ENCODE results near the gene OSBPL6.
"Not testable (repeated sequence)": the region's sequence is repeated elsewhere in the genome, so short reads cannot be mapped to it uniquely, and the experiment has no call there.

Gene OSBPL6

DNA sequence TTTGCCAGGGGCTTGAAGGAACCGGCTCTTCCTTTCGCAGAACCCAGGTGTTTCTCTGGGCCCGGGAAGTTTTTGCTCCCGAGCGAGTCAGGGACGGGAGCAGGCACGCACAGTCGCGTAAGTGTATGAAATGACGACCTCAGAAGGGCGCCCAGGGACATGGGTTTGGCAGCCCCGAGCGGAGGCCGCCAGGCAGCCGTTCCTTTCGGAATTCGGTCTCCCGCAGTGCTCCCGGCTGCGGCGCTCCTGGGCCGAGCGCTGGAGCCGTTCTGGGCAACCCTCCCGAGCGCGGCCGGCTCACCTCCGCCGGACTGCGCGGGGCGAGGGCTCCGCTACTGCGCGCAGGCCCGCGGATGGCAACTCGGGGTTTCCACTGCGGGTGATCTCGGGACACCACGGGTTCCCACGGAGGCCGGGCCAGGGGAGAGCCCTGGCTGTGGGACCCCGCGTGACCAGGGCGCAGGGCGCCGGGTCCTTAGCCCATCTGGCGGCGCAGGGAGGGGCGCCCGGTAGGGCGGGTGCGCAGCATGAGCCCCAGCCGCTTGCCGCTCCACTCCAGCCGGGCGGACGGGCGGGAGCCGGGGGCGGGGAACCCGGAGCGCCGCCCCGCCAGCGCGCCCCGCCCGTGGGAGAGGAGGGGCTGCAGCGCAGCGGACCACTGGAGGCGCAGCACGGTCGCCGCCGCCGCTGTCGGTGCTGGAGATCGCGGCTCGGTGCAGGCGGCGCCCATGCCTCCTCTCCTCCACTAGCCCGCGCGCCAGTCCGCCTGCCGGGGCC, at the start of gene OSBPL6:
Gene OSBPL6, plus strand, starts transcription at position 690 of the 777 bp plus-strand sequence. CDS start 111,673 bp downstream, outside the sequence.
- peak; percentile 68 for DNase-seq (ENCODE audit: low read depth)

DNA sequence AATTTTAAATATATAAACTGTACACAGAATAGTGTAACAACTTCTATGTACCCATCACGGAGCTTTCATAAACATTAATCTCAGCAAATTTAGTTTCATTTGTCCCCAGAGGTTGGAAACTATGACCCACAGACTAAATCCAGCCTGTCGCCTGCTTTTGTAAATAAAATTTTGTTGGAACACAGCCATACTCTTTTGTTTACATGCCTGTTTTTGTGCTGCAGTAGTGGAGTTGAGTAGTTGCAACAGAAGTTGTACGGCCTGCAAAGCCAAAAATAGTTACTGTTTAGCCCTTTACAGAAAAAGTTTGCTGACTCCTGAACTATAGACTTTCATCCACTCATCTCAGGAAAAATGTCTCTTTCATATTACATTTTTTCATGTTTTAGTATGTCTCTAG, 42.3 kb upstream of the OSBPL6 start:
- no peak for DNase-seq (ENCODE audit: low read depth)

DNA sequence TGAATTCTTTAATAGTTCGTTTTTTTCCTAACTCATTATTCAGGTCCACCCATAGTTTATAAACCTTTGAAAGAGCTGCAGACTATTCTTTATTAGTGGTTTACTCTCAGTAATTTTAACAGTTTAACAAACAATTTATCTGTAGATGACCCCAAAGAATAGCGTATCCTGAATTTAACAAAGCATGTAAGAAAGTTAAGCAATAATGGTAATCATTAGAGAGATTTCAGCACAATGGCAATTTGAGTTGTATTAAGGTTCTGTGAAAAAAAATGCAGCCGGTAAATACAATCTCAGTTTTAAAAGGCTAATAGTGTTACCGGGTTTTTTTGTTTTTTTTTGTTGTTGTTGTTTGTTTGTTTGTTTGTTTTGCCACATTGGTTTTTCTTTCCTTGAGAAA, 41.8 kb upstream of the OSBPL6 start:
- DNase-seq (ENCODE audit: low read depth): no peak

DNA sequence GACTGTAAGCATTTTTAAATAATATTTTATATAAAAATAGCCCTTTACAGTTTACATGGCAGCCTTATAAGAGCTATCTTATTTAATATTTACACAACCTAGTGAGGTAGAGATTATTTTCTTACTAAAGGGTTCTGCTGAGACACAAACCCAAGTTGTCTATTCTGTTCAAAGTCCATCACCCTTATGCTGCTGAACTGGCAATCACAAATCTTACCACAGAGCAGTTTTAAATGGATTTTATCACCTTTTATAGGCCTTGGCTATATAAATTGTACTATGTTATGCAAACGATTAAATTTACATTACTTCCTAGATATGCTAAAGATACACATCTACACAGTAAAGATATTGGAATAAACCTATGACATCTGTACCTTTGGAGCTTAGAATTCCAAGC, 41.3 kb upstream of the OSBPL6 start:
- DNase-seq (ENCODE audit: low read depth): no peak

DNA sequence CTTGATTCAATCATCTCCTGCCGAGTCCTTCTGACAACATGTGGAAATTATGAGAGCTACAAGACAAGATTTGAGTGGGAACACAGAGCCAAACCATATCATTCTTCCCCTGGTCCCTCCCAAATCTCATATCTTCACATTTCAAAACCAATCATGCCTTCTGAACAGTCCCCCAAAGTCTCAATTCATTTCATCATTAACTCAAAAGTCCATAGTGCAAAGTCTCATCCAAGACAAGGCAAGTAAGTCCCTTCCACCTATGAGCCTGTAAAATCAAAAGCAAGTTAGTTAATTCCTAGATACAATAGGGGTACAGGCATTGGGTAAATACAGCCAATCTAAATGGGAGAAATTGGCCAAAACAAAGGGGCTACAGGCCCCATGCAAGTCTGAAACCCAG, 40.4 kb upstream of the OSBPL6 start:
- not testable (repeated sequence) for DNase-seq (ENCODE audit: low read depth)

DNA sequence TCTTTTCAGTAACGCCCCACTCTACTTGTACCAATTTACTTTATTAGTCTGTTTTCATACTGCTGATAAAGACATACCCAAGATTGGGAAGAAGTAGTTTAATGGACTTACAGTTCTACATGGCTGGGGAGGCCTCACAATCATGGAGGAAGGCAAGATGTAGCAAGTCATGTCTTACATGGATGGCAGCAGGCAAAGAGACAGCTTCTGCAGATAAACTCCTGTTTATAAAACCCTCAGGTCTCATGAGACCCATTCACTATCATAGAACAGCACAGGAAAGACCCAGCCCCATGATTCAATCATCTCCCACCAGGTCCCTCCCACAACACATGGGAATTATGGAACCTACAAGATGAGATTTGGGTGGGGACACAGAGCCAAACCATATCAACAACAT, 38.8 kb upstream of the OSBPL6 start:
- DNase-seq (ENCODE audit: low read depth): no peak

DNA sequence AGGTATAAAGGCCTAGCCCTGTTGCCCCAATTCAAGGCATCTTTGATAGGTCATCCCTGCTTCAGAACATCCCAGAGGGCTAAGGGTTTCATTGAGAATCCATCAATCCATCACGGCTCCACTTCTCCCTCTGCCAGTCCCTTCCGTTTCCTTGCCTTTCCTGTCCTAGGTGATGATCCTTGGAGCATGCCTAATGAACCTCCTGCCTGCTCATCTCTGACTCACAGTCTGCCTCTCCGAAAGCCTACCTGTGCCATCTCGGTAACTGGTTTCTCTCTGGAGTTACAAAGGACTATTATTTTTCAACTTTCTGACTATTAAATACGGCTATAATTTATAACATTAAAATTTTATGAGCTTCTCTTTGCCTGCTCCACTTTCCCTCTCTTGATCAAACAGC, 36.7 kb upstream of the OSBPL6 start:
- DNase-seq (ENCODE audit: low read depth): no peak

DNA sequence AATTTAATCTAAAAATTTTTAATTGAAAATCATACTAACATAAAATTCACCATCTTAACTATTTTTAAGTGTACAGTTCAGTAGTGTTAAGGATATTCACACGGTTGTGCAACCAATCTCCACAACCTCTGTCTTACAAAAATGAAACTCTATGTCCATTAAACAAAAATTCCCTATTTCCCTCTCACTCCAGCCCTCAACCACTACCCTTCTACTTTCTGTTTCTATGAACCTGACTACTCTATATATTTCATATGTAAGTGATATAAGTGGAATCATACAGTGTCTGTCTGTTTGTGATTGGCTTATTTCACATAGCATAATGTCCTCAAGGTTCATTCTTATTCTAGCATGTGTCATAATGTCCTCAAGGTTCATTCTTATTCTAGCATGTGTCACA, 34.3 kb upstream of the OSBPL6 start:
- DNase-seq (ENCODE audit: low read depth): no peak

DNA sequence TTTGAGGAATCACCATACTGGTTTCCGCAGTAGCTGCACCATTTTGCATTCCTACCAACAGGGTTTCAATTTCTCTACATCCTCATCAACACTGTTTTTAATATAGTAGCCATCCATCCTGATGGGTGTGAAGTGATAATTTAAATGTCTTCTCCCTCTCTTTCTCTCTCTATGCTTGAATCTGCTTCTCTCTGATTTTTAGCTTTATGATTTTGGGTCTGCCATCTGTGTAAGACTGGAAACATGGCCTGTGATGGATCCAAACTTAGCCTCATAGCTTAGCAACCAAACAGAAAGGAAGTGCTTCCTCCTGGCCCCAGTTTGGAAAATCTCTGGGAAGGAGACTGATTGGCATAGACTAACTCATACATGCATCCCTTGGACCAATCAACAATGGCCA, 33.7 kb upstream of the OSBPL6 start:
- DNase-seq (ENCODE audit: low read depth): no peak

DNA sequence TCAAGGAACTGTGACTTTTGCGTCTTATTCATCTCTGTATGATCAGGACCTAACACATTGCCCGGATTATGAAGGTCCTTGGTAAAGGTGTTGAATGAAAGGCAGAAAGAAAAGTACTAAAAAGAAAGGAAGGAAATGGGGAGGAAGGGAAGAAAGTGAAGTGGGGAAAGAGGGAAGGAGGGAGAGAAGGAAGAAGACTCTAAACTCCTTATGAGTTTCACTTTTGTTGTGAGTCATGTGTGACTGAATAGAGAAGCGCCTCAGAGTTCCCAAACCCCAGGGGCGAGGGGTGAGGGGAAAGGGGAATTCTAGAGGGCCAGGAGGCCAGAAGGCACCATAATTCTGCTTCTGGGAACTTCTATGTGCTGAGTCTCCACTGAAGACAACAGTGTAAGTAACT, 30.9 kb upstream of the OSBPL6 start:
- no peak for DNase-seq (ENCODE audit: low read depth)

DNA sequence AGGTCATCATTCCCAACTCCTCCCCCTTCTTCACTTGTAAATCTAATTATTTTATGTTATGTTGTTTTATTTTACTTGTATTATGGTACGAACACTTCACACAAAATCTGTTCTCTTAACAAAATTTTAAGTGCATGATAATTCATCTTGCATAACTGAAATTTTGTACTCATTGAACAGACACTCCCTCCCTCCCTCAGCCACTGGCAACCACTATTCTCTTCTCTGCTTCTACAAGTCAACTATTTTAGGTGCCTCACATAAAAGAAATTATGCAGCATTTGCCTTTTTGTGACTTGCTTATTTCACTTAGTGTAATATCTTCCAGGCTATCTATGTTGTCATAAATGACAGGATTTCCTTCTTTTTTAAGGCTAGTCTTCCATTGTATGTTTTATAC, 30.4 kb upstream of the OSBPL6 start:
- no peak for DNase-seq (ENCODE audit: low read depth)

DNA sequence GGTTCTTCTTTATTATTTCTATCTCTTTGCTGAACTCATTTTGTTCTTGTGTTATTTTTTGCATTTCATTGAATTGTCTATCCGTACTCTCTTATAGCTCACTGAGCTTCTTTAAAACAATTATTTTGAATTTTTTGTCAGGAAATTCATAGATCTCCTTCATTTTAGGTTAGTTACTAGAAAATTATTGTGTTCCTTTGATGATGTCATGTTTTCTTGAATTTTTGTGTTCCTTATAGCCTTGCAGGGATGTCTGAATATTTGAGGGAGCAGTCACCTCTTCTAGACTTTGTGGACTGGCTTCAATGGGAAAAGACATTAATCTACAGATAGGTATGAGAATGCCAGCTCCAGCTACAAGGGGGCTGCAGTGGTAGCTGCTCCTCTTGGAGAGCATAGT, 20.7 kb upstream of the OSBPL6 start:
- DNase-seq (ENCODE audit: low read depth): no peak

DNA sequence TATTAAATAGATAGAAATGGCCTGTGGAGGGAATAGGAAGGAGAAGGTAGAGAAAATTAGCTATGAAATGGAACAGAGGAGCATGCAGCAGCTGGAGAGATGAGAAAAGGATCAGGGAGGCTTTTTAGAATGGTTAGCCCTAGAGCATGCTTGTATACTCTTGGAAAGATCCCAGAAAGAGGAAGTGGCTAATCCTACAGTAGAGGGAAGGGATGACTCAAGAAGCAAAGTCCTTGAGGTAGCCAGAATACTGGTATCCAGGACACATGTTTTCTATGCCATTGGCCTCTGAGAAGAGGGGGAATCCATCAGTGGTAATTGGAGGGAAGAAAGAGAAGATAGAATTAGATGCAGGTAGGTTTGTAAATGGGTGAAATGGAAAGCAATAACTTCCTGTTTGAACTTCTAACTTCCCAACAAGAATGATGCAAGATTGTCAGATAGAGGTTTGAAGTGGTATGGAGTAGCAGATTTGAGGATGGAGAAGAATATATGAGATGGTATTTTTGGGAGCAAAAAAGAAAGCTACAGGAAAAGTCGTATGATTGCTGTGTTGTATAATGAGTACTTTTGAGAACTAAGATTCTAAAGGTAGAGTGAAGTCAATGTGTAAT, 17.1 kb upstream of the OSBPL6 start:
- no peak for DNase-seq (ENCODE audit: low read depth)

DNA sequence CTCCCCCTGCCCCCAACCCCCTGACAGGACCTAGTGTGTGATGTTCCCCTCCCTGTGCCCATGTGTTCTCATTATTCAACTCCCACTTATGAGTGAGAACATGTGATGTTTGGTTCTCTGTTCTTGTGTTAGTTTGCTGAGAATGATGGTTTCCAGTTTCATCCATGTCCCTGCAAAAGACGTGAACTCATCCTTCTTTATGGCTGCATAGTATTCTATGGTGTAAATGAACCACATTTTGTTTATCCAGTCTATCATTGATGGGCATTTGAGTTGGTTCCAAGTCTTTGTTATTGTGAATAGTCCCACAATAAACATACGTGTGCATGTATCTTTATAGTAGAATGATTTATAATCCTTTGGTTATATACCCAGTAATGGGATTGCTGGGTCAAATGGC, 13.7 kb upstream of the OSBPL6 start:
- not testable (repeated sequence) for DNase-seq (ENCODE audit: low read depth)

DNA sequence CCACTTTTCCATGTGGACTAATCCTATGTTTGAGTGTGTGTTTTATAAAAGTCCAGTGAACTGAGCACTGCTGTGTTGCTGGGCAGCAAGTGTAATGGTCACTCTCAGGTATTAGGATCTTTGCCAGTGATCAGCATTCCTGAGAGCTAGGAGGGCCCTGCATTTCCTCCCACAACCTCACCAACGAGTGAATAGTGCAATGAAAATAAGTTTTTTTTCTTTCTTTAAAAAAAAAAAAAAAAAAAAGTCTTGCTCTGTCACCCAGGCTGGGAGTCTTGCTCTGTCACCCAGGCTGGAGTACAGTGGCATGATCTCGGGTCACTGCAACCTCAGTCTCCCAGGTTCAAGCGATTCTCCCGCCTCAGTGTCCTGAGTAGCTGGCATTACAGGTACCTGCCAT, 6.5 kb upstream of the OSBPL6 start:
- DNase-seq (ENCODE audit: low read depth): no peak

DNA sequence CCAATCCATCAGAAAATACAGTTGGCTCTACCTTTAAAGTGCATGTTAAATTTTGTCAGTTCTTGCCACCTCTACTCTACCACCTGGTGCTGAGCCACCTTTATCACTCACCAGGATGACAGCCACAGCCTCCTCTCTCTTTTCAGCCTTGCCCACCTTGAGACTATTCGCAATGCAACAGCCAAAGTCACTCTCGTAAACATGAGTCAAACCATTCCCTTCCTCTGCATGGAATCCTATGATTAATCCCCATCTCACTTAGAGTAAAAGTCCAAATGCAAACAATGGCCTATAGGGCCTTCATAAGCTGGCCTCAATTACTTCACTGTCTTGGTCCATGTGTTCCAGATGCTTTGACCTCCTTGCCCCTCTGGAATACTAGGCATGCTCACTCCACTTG, 5.8 kb upstream of the OSBPL6 start:
- DNase-seq (ENCODE audit: low read depth): no peak

DNA sequence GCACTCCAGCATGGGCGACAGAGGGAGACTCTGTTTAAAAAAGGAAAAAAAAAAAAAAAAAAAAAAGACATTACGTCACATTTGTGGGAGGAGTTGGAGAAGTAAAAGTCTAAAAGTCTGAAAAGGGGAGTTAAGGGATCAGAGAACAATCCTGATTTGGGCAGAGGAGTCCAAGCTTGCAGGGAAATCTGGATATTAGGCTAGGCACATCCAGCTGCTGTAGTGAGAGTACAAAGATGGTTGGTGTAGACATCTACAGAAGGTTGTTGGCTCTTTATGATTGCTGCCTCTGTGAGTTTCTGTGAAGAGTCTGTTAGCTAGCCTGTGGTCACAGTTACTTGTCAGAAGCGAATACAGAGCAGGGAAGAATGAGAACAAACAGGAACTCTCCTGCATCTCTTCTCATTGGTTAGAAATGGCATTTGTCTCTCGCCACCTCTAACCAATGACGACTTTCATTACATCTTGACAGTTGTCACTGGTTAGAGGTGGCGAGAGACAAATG, 3.3 kb upstream of the OSBPL6 start:
- no peak for DNase-seq (ENCODE audit: low read depth)

DNA sequence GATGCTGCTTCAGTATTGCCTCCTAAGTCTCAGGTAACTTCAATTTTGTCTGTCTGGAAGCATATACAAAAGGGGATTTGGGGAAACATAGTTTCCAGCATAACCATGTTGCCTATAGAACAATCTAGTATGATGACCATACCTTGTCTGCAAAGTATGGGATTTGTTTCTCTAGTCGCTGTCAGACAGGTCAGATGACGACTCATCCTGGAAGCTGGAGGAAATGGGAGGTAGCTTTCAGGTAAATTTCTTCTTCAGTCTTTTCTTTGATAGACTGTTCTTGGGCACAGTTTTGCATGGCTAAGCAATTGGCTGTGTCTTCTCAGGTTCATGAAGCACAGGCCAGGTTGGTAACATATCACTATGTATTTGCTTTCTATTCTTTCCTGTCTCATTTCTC, 2.8 kb upstream of the OSBPL6 start:
- DNase-seq (ENCODE audit: low read depth): no peak

DNA sequence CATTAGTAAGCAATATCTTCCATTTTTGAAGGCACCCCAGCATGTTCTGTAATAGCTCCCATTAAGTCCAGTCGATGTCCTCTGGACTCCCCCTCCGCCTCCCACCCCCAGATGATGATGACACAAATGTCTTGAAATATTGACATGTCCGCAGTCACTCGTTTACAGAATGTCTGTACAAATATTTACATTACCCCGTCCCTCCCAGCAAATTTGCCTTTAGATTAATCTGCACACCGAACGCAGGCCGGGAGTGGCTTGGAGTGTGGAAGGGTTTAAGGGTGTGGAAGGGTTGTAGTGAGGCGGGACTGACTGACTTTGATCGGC, 853 bp upstream of the OSBPL6 start:
- DNase-seq (ENCODE audit: low read depth): no peak

DNA sequence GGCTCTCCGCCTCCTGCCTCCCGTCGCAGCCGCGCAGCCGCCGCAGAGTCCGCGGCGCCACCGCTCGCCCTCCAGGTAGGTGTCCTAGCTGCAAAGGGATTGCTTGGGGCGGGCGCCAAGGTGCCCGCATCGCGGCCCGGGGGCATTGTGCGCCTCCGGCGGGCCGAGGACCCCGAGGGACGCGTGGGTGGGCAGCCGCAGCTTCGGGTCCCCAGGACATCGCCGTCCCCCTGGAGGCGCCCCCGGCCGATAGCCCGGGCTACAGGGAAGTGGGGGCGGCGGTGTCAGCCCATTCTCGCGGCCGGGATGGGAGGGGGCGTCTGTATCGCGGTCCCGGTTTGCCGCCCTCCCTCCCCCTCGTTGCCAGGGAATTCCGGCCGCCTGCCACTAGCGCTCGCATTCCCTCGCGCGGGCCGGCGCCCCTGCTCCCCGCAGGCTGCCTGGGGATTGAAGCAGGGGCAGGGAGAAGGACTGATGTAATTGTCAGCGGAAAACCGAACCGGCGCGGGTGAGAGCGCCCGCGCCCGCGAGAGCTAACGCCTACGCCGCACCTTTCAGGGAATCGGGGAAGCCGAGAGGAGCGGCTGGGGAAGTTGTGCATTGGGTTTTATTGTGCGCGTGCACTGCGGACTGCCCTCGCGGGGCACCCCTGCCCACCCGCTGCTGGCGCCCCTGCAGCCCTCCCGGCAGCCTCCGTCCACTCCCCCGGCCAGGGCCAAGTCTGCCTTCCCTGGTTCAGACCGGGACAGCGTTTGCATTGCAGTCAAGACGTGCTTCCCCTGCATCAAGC, 483 bp downstream of the OSBPL6 start:
- peak; percentile 10 for DNase-seq (ENCODE audit: low read depth)

DNA sequence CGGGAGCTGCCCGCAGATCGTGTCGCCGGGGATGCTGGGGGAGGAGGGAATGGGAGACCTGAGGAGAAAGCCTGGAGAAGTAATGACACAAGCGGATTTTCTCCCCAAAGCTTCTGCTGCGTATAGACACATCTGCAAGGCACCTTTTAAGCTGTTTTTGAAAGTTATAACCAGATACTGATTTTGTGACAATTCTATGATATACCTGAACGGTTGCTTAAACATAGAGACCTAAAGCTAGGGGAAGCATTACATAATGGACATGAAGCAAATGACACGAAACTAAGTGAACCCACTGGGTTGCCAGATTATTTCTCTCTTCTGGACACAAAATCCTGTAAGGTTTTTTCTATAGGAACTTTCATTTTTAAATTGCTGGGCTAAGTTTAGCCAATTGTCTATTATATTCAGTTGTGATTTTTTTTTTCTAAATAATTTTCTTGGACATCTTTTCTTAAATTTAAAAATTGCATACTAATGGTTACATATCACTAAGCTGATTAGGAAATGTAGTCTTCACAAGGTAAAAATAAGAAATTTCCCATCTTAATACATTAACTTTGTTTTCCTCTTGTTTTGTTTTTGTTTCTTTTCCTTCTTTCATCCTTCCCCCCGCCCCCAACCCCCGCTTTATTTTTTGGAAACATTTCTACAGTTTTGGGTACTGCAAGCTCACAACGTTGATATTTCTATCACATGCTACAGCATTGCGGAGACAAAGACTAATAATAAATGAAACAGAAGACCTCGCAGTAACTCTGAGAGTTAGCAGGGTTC, 1.3 kb downstream of the OSBPL6 start:
- no peak for DNase-seq (ENCODE audit: low read depth)

DNA sequence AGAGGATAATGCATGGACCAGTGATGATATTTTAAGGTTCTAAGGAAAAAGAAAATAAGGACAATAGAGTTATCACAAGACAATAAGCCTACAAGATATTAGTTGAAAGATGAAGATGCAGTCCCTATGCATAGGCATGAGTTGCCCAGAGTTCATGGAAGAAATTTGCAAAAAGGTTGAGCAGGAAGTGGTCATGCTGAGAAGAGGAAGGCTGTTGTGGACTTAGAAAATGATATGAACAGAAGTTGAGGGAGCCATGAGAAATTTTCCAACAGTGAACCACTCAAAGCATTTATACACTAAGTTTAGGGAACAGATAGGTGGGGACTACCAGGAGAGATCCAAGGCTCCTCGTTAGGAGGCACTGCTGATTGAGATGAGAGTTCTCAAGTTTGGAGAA, 3.5 kb downstream of the OSBPL6 start:
- no peak for DNase-seq (ENCODE audit: low read depth)
